Esophagus squamous epithelium (tissue), 4 donors: ENCODE measurements around the gene LRRC26.

Experiments used
- CTCF ChIP-seq, 6 experiments: fragments of 450-650 bp in 4 of 6; fragments of 200-600 bp in 2 of 6; sonication (generic) in 2 of 6; IDR thresholded peaks; one replicate each; pipeline ENCODE4 v1.5.1; 2016 to 2019; ENCODE audit warnings: antibody characterized with exemption in 6 of 6, mild to moderate bottlenecking in 4 of 6, moderate library complexity in 4 of 6
- POLR2A ChIP-seq, 4 donors: fragments of 450-650 bp; IDR thresholded peaks; one replicate each; pipeline ENCODE4 v1.6.1; 2017; ENCODE audit warnings: antibody characterized with exemption in 4 of 4, mild to moderate bottlenecking in 4 of 4, moderate library complexity in 3 of 4

GRCh38 chr9:137205126-137206069 lies 35.5 kb upstream of the LRRC26 start, which contains the start of the genes NDOR1 and TMEM203:
- peak in 3 of 4 donors; percentile 65 to 87 (median 70) for TF ChIP-seq POLR2A (IDR thresholded peaks at IDR 0.05)
- TF ChIP-seq CTCF (IDR thresholded peaks at IDR 0.05): peak in 1 of 6 experiments; percentile 22
